ENCODE results near the gene GNA12. TPM values are rescaled to one million over a fixed set of nuclear protein-coding genes. Genes with fewer than 3 reads are reported as not detected.
A peak's percentile ranks its signal among the peaks of the same experiment; 100 is the strongest.
"Not testable (repeated sequence)": the region's sequence is repeated elsewhere in the genome, so short reads cannot be mapped to it uniquely, and the experiment has no call there.

GNA12 gene
- total RNA-seq, 2 experiments from 2014 or later: 15.1 to 17.9 TPM

- H3K27ac Mint-ChIP-seq: no peak overlapping the region
- H3K9me3 Mint-ChIP-seq: no peaks in the 10 kb centered on the region
- H3K27me3 Mint-ChIP-seq: no peaks in the 10 kb centered on the region
- H3K4me3 Mint-ChIP-seq: no peak overlapping the region
- no peaks in the 10 kb centered on the region for H3K4me1 Mint-ChIP-seq
- peaks cover 3% of the 10 kb centered on the region for H3K36me3 Mint-ChIP-seq
- no peak for DNase-seq
Measured at GRCh38 chr7:2726316-2727018, 117.6 kb downstream of the GNA12 start.

- no peak for DNase-seq
- H3K4me3 Mint-ChIP-seq: no peak overlapping the region
- peaks cover 7% of the 10 kb centered on the region for H3K4me1 Mint-ChIP-seq
- peaks cover 4% of the 10 kb centered on the region for H3K27me3 Mint-ChIP-seq
- H3K9me3 Mint-ChIP-seq: no peaks in the 10 kb centered on the region
- H3K27ac Mint-ChIP-seq: no peak overlapping the region
- peaks cover 3% of the 10 kb centered on the region for H3K36me3 Mint-ChIP-seq
Measured at GRCh38 chr7:2725178-2726105, 118.7 kb downstream of the GNA12 start.

DNA sequence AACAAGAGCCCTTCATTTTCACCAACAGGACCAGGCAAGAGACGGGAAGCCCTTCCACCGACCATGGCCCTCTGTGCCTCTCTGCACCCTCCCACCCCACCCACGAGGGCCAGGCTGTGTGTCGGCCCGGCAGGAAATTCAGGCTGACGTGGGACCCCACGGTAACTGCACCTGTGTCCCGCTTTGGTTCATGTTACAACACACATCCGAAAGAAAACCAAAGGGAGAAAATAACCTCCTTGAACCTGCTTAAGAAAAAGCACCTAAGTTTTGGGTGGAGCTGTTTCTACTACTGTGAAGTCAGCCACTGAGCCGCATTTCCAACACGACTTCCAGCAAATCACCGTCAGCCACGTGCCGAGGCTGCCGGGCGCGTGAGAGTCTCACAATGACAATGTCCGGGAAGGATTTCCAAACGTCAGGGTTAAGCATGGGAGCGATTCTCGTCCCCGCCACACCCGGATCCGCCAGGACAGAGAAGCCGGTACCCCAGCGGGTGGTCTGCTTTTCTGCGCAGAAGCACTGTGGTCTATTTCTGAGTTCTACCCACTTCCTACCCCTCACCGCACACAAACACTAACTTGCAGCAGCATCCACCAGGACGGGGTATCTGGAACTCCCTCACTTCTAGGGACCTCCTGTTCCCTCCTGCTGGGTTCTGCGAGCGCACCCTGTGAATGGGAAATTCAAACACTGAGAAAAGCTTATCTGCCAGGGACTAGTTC, 119.5 kb downstream of the GNA12 start:
- no peak overlapping the region for H3K4me3 Mint-ChIP-seq
- DNase-seq: no peak

DNA sequence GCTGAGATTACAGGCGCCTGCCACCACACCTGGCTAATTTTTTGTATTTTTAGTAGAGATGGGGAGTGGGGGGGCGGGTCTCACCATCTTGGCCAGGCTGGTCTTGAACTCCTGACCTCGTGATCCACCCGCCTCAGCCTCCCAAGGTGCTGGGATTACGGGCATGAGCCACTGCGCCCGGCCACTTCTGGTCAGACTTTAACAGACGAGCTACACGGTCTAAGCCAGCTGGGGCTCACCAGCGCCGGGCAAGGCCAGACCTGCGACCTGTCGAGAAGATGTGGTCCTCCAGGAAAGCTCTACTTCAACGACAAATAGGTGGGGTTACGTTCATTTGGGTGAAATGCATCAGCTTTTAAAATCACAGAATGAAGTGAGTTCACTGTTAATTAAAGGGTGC, 120.1 kb downstream of the GNA12 start:
- H3K27ac Mint-ChIP-seq, H3K27me3 Mint-ChIP-seq, H3K4me3 Mint-ChIP-seq, DNase-seq, H3K36me3 Mint-ChIP-seq, H3K9me3 Mint-ChIP-seq: not testable (repeated sequence)
- H3K4me1 Mint-ChIP-seq: peaks cover 14% of the 10 kb centered on the region

More for the DNA sequence above, 119.5 kb downstream of the GNA12 start:
- no peaks in the 10 kb centered on the region for H3K36me3 Mint-ChIP-seq
- H3K27ac Mint-ChIP-seq: no peak overlapping the region
- peaks cover 4% of the 10 kb centered on the region for H3K27me3 Mint-ChIP-seq
- H3K4me1 Mint-ChIP-seq: peaks cover 12% of the 10 kb centered on the region
- no peaks in the 10 kb centered on the region for H3K9me3 Mint-ChIP-seq

DNA sequence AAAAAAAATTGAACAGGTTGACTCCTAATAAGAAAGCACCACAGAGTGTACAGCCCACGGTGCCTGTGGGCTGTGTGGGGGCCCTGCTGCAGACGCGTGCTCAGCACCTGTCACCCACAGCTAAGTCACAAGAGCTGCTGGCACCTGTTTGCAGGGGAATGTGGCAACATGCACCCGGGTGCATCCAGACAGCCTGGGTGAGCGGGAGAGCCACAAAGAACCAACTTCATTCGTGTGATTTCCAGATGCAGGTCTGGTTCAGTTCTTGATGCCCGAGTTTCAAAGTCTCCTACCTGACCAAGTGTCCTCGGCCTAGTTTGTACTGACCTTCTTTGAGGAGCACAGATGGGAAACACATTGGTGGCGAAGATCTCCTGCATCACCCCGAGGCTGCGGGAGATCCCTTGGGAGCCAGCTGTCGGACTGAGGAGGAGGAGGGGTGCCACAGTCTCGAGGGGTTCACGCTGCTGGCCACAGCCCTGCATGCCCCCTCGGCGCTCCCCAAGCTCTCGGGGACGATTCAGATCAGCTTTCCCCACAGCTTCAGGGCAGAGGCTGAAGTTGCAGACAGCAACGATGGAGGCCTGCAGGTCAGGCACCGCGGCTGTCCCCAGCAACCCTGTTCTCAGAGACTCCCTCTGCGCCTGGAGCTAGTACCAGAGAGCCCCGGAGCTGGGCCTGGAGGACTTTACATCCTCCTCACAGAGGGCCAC, 120.8 kb downstream of the GNA12 start:
- no peaks in the 10 kb centered on the region for H3K9me3 Mint-ChIP-seq
- no peak for DNase-seq
- no peak overlapping the region for H3K27ac Mint-ChIP-seq
- peaks cover 20% of the 10 kb centered on the region for H3K4me1 Mint-ChIP-seq
- H3K27me3 Mint-ChIP-seq: peaks cover 11% of the 10 kb centered on the region
- H3K4me3 Mint-ChIP-seq: no peak overlapping the region
- peaks cover 1% of the 10 kb centered on the region for H3K36me3 Mint-ChIP-seq

GRCh38 chr7:2722591-2722990, 121.5 kb downstream of the GNA12 start:
- Mint-ChIP-seq H3K4me3 (no peak overlapping the region), H3K36me3 (peaks cover 2% of the 10 kb centered on the region), H3K4me1 (peaks cover 27% of the 10 kb centered on the region), H3K9me3 (no peaks in the 10 kb centered on the region), H3K27me3 (peaks cover 16% of the 10 kb centered on the region), H3K27ac (no peak overlapping the region)
- DNase-seq: no peak

- no peak for DNase-seq
- Mint-ChIP-seq H3K27ac (no peak overlapping the region), H3K4me3 (no peak overlapping the region), H3K27me3 (peaks cover 24% of the 10 kb centered on the region), H3K36me3 (peaks cover 3% of the 10 kb centered on the region), H3K4me1 (peaks cover 34% of the 10 kb centered on the region), H3K9me3 (no peaks in the 10 kb centered on the region)
Measured at GRCh38 chr7:2721842-2722241, 122.3 kb downstream of the GNA12 start.

- peaks cover 39% of the 10 kb centered on the region for H3K27me3 Mint-ChIP-seq
- DNase-seq: no peak
- H3K4me1 Mint-ChIP-seq: peaks cover 50% of the 10 kb centered on the region
Measured at GRCh38 chr7:2720024-2720423, 124.1 kb downstream of the GNA12 start.

DNA sequence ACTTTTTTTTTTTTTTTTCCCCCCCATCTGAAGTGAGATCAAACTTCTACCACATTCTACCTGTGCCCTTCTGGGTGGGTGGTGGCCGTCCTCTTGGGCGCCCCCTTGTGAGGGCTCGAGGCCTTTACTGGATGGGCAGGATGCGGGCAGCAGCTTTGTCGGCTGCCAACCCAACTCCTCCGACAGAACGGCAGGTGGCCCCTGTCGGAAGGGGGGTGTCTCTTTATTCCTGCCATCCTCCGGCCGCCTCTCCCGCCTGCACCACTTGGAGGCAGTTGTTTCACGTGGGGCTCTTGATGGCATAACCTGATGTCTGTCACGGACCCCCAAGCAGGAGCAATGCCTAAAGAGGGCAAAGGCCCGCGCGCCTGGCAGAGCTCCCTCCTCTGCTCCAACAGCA, 125.1 kb downstream of the GNA12 start:
- H3K27me3 Mint-ChIP-seq: peaks cover 49% of the 10 kb centered on the region
- no peak overlapping the region for H3K4me3 Mint-ChIP-seq
- peaks cover 59% of the 10 kb centered on the region for H3K4me1 Mint-ChIP-seq
- no peaks in the 10 kb centered on the region for H3K9me3 Mint-ChIP-seq
- peak; percentile 74 for DNase-seq
- H3K36me3 Mint-ChIP-seq: peaks cover 3% of the 10 kb centered on the region
- no peak overlapping the region for H3K27ac Mint-ChIP-seq

More at GRCh38 chr7:2720024-2720423, 124.1 kb downstream of the GNA12 start:
- Mint-ChIP-seq H3K36me3 (peaks cover 3% of the 10 kb centered on the region), H3K9me3 (no peaks in the 10 kb centered on the region), H3K27ac (no peak overlapping the region), H3K4me3 (no peak overlapping the region)

GRCh38 chr7:2718296-2718965, 125.7 kb downstream of the GNA12 start:
- no peak overlapping the region for H3K4me3 Mint-ChIP-seq
- peaks cover 3% of the 10 kb centered on the region for H3K36me3 Mint-ChIP-seq
- H3K4me1 Mint-ChIP-seq: peaks cover 59% of the 10 kb centered on the region
- no peak overlapping the region for H3K27ac Mint-ChIP-seq
- H3K27me3 Mint-ChIP-seq: peaks cover 55% of the 10 kb centered on the region
- no peak for DNase-seq
- H3K9me3 Mint-ChIP-seq: no peaks in the 10 kb centered on the region

DNA sequence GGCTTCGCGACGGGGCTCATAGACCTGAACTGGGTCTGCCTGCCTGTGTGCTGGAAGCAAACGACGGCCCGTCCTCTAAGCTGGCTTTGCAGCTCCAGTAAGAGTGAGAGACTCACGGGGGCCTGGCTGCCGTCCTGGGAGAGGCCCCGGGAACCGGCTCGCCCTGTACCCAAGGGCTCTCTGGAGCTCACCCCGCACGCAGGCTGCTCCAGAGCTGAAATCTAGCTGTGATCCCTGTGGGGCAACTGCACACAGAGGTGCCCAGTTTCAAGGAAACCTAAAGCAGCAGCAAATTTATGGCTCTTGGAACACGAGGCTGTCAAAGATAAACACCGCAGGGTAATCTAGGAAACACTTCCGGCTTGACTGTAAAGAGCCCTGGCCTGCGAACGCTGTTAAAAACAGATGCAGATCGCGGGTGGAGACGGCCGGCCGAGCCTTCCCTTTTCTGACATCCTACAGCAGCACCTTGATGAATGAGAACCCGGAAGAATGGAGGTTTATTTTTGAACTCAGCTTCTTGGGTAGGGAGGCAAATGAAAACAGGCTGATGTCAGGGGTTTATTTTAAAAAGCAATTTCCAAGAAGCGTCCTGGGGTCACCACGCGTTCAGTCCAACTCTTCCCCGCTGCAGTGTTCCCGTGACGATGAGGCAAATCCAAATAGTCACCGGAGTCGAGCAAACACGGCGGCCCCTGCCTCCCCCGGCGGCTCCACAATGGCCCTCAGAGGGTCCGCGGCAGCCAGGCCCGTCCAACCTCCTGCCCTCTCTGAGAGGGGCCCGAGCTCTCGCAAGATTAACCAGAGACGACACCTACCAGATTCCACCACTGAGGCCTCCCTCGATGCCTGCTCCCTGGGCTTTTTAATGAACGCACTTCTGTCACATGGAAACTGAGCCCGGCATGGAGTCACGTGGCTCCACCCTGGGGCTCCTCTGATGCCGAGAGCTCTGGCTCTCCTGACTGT, 126.5 kb downstream of the GNA12 start:
- no peak for DNase-seq
- Mint-ChIP-seq H3K9me3 (no peaks in the 10 kb centered on the region), H3K4me3 (peak overlapping the region; percentile 34), H3K36me3 (peaks cover 3% of the 10 kb centered on the region), H3K27ac (no peak overlapping the region), H3K4me1 (peaks cover 59% of the 10 kb centered on the region), H3K27me3 (peaks cover 57% of the 10 kb centered on the region)

- H3K27me3 Mint-ChIP-seq: peaks cover 63% of the 10 kb centered on the region
- H3K36me3 Mint-ChIP-seq: peaks cover 3% of the 10 kb centered on the region
- no peaks in the 10 kb centered on the region for H3K9me3 Mint-ChIP-seq
- H3K4me3 Mint-ChIP-seq: no peak overlapping the region
- DNase-seq: no peak
- H3K4me1 Mint-ChIP-seq: peaks cover 59% of the 10 kb centered on the region
- no peak overlapping the region for H3K27ac Mint-ChIP-seq
Measured at GRCh38 chr7:2716906-2717292, 127.2 kb downstream of the GNA12 start.

DNA sequence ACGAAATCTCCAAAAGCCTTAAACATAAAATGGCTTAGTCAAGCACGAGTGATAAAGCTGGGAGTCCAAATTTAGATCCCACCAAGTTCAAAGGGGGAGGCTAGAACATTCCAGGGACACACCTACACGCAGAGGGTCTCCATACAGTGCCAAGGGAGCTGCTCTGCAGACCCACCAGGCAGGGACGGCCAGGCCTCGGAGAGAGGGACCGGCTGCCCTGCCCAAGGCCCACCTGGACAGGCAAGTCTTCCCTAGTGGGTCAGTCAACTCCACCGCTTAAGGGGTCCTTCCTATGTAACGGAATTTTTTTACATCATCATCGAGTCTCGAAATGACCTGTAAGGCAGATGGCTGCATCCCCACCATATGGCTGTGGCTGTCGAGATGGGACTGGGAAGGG, 127.6 kb downstream of the GNA12 start:
- Mint-ChIP-seq H3K27ac (no peak overlapping the region), H3K4me3 (no peak overlapping the region), H3K4me1 (peaks cover 59% of the 10 kb centered on the region), H3K9me3 (no peaks in the 10 kb centered on the region), H3K36me3 (peaks cover 3% of the 10 kb centered on the region), H3K27me3 (peaks cover 63% of the 10 kb centered on the region)
- no peak for DNase-seq
